ENCODE data around the gene SOX8. TPM values are rescaled to one million over a fixed set of nuclear protein-coding genes. Genes with fewer than 3 reads are reported as not detected.

The SOX8 gene
- total and polyA plus RNA-seq, 10 of the 15 experiments (the other 5 are each of a cell fraction or from before 2014, with no cell fraction given): not detected

- Histone ChIP-seq H3K4me2 (ENCODE audit: control insufficient read depth, insufficient read depth) (no peak overlapping the region), H3K36me3 (ENCODE audit: control insufficient read depth in 2 of 2, insufficient read depth in 2 of 2, low read length in 1 of 2) (no peaks in the 10 kb centered on the region), H3K9me3 (replicated peaks; ENCODE audit: control insufficient read depth, insufficient read depth, low read length) (peaks cover 2% of the 10 kb centered on the region; the same call in 2 of the 3 replicates), H2AFZ (ENCODE audit: control insufficient read depth, low read depth, low read length) (no peak overlapping the region), H3K4me3 (no peak overlapping the region), H4K20me1 (ENCODE audit: control insufficient read depth, insufficient read depth) (no peaks in the 10 kb centered on the region), H3K27me3 (replicated peaks in 1 of 2; ENCODE audit: control insufficient read depth in 2 of 2, insufficient read depth in 2 of 2, low read length in 1 of 2) (no peaks in the 10 kb centered on the region), H3K27ac (ENCODE audit: control insufficient read depth, insufficient read depth) (no peak overlapping the region), H3K79me2 (ENCODE audit: control insufficient read depth, insufficient read depth, low read length) (no peaks in the 10 kb centered on the region), H3K9ac (ENCODE audit: control insufficient read depth, insufficient read depth, low read length) (no peak overlapping the region), H3K4me1 (ENCODE audit: control insufficient read depth, insufficient read depth, low read length) (no peaks in the 10 kb centered on the region)
- DNase-seq (ENCODE audit: low read depth, low spot score): no peak
- ATAC-seq: no peak
- in situ Hi-C loops (cut with MboI) (no loop called here), intact Hi-C loops (cut with micrococcal nuclease; ENCODE audit: unreplicated experiment) (no loop called here)
- ChIA-PET CTCF (no interaction called here), POLR2A (no interaction called here), RAD21 (ENCODE audit: unreplicated experiment) (no interaction called here), SMC1A (ENCODE audit: uncharacterized antibody, unreplicated experiment) (no interaction called here)
- no peak for TF ChIP-seq NFYA (IDR thresholded peaks at IDR 0.05; ENCODE audit: borderline replicate concordance, low read depth, low read length)
- no peak for FAIRE-seq
- no TSS peak for BruUV-seq (replicated peaks)
- WGBS (ENCODE audit: insufficient coverage, insufficient replicate concordance, low lambda C conversion rate, missing lambda C conversion rate): 64% methylated on average over 16 of the region's 17 CpGs
Measured at GRCh38 chr16:939941-940340, 41.6 kb upstream of the SOX8 start.

DNA sequence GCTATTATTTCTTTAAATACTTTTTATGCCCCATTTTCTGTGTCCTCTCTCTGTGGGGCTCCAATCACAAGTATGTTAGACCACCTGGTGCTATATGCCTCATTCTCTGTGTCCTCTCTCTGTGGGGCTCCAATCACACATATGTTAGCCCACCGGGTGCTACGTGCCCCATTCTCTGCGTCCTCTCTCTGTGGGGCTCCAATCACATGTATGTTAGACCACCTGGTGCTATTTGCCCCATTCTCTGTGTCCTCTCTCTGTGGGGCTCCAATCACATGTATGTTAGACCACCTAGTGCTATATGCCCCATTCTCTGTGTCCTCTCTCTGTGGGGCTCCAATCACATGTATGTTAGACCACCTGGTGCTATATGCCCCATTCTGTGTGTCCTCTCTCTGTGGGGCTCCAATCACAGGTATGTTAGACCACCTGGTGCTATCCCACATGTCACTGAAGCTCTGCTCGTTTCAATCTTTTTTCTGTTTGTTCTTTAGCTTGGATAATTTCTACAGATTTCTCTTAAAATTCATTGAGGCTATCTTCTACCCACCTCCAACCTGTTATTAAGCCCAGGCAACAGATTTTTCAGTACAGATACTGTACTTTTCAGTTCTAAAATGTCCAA, 39.0 kb upstream of the SOX8 start:
- RAD21 ChIA-PET (ENCODE audit: unreplicated experiment): no interaction called here
- no peaks in the 10 kb centered on the region for H3K36me3 ChIP-seq (ENCODE audit: control insufficient read depth in 2 of 2, insufficient read depth in 2 of 2, low read length in 1 of 2)
- POLR2A ChIA-PET: no interaction called here
- ATAC-seq (no peak), DNase-seq (ENCODE audit: low read depth, low spot score) (no peak), FAIRE-seq (no peak)
- BruUV-seq (replicated peaks): no TSS peak
- intact Hi-C loops (cut with micrococcal nuclease; ENCODE audit: unreplicated experiment): no loop called here
- H3K4me2 ChIP-seq (ENCODE audit: control insufficient read depth, insufficient read depth): no peak overlapping the region
- no peaks in the 10 kb centered on the region for H4K20me1 ChIP-seq (ENCODE audit: control insufficient read depth, insufficient read depth)
- no peak overlapping the region for H3K4me3 ChIP-seq
- 68% methylated on average over 4 of the region's 4 CpGs for WGBS (ENCODE audit: insufficient coverage, insufficient replicate concordance, low lambda C conversion rate, missing lambda C conversion rate)
- SMC1A ChIA-PET (ENCODE audit: uncharacterized antibody, unreplicated experiment): no interaction called here
- no peaks in the 10 kb centered on the region for H3K4me1 ChIP-seq (ENCODE audit: control insufficient read depth, insufficient read depth, low read length)
- no peak overlapping the region for H2AFZ ChIP-seq (ENCODE audit: control insufficient read depth, low read depth, low read length)
- CTCF ChIA-PET: no interaction called here
- in situ Hi-C loops (cut with MboI): no loop called here
- H3K79me2 ChIP-seq (ENCODE audit: control insufficient read depth, insufficient read depth, low read length): no peaks in the 10 kb centered on the region
- H3K9me3 ChIP-seq (replicated peaks; ENCODE audit: control insufficient read depth, insufficient read depth, low read length): peaks cover 2% of the 10 kb centered on the region; the same call in 2 of the 3 replicates
- H3K27ac ChIP-seq (ENCODE audit: control insufficient read depth, insufficient read depth): no peak overlapping the region
- no peaks in the 10 kb centered on the region for H3K27me3 ChIP-seq (replicated peaks in 1 of 2; ENCODE audit: control insufficient read depth in 2 of 2, insufficient read depth in 2 of 2, low read length in 1 of 2)
- H3K9ac ChIP-seq (ENCODE audit: control insufficient read depth, insufficient read depth, low read length): no peak overlapping the region
- TF ChIP-seq TCF12 (IDR thresholded peaks at IDR 0.05; ENCODE audit: low read depth, low read length) (no peak), WRNIP1 (IDR thresholded peaks at IDR 0.05; ENCODE audit: borderline replicate concordance, low read depth, low read length) (no peak), NFIC (IDR thresholded peaks at IDR 0.05; ENCODE audit: low read depth, low read length) (no peak), STAT3 (IDR thresholded peaks at IDR 0.05; ENCODE audit: low read depth, low read length) (no peak), ZBTB4 (CRISPR knock-in tag; IDR thresholded peaks at IDR 0.05) (no peak), NFYB (IDR thresholded peaks at IDR 0.05; ENCODE audit: insufficient read depth, low read depth, low read length) (no peak), SREBF2 (IDR thresholded peaks at IDR 0.05; ENCODE audit: low read length) (no peak)
- TF ChIP-seq, protein P1, sequence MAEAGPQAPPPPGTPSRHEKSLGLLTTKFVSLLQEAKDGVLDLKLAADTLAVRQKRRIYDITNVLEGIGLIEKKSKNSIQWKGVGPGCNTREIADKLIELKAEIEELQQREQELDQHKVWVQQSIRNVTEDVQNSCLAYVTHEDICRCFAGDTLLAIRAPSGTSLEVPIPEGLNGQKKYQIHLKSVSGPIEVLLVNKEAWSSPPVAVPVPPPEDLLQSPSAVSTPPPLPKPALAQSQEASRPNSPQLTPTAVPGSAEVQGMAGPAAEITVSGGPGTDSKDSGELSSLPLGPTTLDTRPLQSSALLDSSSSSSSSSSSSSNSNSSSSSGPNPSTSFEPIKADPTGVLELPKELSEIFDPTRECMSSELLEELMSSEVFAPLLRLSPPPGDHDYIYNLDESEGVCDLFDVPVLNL (IDR thresholded peaks at IDR 0.05; ENCODE audit: low read depth, low read length): no peak
- TF ChIP-seq, protein P2, sequence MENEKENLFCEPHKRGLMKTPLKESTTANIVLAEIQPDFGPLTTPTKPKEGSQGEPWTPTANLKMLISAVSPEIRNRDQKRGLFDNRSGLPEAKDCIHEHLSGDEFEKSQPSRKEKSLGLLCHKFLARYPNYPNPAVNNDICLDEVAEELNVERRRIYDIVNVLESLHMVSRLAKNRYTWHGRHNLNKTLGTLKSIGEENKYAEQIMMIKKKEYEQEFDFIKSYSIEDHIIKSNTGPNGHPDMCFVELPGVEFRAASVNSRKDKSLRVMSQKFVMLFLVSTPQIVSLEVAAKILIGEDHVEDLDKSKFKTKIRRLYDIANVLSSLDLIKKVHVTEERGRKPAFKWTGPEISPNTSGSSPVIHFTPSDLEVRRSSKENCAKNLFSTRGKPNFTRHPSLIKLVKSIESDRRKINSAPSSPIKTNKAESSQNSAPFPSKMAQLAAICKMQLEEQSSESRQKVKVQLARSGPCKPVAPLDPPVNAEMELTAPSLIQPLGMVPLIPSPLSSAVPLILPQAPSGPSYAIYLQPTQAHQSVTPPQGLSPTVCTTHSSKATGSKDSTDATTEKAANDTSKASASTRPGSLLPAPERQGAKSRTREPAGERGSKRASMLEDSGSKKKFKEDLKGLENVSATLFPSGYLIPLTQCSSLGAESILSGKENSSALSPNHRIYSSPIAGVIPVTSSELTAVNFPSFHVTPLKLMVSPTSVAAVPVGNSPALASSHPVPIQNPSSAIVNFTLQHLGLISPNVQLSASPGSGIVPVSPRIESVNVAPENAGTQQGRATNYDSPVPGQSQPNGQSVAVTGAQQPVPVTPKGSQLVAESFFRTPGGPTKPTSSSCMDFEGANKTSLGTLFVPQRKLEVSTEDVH (IDR thresholded peaks at IDR 0.05; ENCODE audit: low read depth, partially characterized antibody): no peak

All from GM12878 (cell line).